AG20443 (cell line): Measurements from ENCODE around the gene FAM83G.
"Not testable (repeated sequence)": the region's sequence is repeated elsewhere in the genome, so short reads cannot be mapped to it uniquely, and the experiment has no call there.

Experiments
- DNase-seq: peaks from one replicate; pipeline ENCODE4 v3.0.0; 2012; ENCODE audit warnings: low spot score, mixed read lengths

The FAM83G gene

GRCh38 chr17:19022747-19023146 is 18.2 kb upstream of the FAM83G start:
- DNase-seq: no peak

GRCh38 chr17:19022128-19022527 is 17.6 kb upstream of the FAM83G start:
- no peak for DNase-seq

DNA sequence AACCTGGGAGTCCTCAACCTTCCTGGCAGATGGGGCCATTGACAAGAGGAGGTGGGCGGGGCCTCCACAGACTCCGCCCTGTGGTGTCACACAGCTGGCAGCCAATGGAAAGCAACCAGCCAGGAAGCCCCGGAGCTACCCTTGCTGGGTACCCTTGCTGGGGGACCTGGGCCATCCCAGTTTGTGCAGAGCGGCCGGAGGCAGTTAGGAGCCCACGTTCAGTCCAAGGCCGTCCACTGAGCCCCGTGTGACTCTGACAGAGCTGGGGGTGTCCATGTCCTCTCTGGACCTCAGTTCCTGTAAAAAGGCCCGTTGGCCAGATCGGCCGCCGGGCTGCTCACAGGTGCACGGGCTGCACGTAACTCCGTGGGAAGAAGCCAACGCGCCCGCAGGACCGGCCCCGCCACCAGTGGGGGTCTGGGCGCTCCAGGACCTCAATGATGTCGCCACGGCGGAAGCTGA is 17.1 kb upstream of the FAM83G start:
- no peak for DNase-seq

DNA sequence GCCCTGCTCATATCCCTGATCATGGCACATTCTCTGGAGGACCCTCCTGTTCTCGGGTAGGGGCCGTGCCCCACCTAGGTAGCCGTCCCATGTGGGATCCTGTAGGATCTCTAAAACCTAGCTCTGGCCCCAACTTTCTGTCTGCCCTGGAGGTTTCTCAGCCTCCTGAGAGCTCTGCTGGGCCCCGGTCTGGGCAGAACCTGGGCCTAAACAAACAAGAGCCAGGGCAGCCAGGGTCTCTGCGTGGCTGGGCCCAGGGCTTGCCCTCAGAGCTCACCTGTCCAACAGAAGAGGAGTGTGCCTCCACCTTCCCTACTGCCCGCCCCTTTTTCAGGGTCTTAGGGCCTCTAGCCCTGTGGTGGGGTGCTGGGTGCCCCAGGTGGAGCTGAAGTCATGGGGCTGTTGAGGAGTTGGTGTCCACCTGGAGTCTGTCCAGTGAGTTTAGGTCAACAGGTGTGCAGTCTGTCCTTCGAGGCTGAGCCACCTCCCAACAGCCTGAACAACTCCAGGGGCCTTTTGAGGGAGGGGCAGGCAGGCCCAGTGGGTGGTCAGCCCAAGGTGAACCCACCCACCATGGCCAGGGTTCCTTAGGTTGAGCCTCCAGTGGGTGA is 16.6 kb upstream of the FAM83G start:
- DNase-seq: not testable (repeated sequence)

DNA sequence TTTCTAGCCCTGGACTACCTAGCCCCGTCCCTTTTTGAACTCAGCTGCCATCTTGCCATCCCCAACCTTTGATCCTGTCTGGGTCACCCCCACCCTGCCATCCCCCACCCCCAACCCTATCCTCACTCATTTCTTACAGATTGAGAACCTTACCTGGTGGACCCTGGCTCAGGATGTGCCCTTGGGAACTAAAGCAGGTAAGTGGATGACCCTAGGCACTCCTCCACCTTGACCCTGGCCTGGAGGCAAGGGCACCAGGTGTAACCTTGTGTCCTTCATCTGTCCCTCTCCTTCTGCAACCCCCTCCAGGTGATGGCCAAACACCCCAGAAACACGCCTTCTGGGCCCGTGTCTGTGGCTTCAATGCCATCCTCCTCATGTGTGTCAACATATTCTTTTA is 15.5 kb upstream of the FAM83G start:
- DNase-seq: no peak

DNA sequence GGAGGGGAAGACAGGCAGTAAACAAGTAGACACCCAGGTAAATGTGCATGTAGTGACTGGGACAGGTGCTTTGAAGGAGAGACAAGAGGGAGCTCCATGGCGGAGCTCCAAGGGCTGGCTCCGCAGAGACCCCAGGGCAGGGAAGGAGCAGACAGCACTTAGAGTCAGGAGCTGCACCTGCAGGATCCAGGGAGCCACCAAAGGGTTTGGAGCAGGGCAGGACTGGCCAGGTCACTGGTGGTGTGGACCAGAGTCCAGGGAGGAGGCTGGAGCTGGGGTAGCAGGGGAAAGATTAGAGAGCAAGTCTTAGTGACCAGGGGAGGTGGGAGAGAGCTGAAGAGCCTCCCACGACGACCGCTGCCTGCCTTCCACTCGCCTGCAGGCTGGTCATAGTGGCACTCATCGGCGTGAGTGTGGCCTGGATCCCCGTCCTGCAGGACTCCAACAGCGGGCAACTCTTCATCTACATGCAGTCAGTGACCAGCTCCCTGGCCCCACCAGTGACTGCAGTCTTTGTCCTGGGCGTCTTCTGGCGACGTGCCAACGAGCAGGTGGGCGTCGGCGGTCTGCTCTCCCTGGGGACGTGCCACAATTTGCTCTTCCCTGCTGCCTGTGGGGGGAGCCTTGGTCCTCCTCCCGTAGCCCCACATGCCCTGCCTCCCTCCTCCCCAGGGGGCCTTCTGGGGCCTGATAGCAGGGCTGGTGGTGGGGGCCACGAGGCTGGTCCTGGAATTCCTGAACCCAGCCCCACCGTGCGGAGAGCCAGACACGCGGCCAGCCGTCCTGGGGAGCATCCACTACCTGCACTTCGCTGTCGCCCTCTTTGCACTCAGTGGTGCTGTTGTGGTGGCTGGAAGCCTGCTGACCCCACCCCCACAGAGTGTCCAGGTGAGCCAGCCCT is 14.7 kb upstream of the FAM83G start:
- DNase-seq: no peak

DNA sequence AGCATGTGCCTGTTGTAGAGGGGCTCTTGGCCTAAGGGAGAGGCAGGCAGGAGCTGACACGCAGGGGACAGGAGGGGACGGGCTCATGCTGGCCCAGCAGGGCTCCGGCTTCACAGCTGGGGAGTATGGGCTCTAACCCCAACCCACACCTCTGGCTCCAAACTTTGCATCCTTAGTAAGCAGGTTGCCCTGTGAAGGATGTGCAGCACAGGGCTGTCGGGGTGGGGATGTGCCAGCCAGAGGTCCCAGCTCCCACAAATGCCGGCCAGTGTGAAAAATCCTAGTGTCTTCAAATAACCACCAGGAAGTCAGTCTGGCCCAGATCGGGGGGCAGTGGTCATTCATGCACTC is 14.0 kb upstream of the FAM83G start:
- no peak for DNase-seq

DNA sequence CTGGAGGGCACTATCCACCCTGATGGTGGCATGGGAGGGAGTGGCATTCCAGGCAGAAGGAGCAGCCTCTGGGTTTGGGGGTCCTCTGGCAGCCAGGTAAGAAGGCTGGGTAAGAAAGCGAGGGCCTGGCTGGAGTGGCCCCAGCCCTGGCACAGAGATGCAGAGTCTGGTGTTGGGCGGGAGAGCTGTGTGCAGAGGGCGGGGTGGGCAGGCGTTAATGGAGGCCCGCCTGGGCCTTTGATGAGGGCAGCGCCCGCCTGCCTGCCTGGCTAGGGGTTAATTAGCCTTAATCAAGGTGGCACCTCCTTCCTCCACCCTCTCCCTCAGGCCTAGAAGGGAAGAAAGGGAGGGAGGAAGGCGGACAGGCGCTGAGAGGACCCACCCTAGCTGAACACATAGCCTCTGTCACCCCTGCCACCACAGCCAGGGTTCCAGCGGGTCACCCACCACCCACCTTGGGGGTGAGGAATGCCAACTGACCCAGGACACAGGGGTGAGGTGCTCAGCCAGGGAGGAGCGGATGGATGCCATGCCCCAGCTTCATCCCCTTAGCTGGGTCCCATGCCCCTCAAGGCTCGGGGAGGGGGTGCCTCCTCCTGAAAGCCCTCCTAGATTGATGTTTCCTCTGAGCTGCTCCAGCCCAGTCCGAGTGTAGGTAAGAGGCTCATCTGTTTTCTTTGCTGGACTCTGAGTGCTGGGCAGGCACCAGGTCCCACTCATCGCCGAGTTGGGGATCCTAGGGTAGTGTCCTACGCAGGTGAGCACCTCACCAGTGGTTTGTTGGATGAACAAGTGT is 13.4 kb upstream of the FAM83G start:
- no peak for DNase-seq

- DNase-seq: no peak
Observed at GRCh38 chr17:19017401-19017800, 12.8 kb upstream of the FAM83G start.

GRCh38 chr17:19016881-19017280 is 12.3 kb upstream of the FAM83G start:
- no peak for DNase-seq

- DNase-seq: no peak
Observed at GRCh38 chr17:19016297-19016696, 11.7 kb upstream of the FAM83G start.

DNA sequence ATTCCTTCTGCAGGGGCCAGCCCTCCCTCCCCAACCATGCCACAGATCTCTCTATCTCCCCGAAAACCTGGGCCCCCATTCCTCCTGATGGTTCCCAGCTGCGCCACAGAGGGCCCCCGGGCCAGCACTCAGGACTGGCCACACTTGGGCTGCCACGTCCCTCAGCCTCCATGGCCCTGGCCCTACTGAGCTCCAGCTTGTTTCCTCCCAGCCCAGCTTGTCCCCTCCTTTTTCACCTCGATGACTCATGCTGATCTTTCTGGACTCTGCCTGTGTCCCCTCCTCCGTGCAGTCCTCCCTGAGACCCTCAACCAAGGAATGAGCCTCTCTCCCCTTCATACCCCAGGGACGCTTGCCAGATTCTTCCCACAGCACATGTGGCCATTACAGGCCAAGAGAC is 10.9 kb upstream of the FAM83G start:
- no peak for DNase-seq

DNA sequence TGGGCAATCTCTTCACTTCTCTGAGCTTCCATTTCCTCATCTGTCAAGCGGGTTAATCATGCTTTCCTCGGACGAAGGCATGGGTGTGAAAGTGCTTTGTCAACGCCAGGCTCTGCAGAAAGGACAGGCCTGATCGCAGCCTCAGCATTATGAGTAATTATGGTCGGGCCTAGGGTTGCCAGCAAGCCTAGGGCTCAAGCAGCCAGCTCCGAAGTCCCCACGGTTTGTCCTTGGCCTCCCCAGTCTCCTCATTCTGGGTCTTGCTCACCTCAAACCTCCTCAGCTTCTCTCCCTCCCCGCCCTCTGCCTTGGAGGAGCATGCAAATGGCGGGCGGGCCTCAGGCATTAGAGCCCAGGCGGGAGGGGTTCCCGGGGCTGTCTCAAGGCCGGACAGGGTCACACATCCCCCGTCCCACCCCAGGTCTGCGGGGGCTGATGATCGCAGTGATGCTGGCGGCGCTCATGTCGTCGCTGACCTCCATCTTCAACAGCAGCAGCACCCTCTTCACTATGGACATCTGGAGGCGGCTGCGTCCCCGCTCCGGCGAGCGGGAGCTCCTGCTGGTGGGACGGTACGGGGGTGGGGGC is 10.2 kb upstream of the FAM83G start:
- no peak for DNase-seq

DNA sequence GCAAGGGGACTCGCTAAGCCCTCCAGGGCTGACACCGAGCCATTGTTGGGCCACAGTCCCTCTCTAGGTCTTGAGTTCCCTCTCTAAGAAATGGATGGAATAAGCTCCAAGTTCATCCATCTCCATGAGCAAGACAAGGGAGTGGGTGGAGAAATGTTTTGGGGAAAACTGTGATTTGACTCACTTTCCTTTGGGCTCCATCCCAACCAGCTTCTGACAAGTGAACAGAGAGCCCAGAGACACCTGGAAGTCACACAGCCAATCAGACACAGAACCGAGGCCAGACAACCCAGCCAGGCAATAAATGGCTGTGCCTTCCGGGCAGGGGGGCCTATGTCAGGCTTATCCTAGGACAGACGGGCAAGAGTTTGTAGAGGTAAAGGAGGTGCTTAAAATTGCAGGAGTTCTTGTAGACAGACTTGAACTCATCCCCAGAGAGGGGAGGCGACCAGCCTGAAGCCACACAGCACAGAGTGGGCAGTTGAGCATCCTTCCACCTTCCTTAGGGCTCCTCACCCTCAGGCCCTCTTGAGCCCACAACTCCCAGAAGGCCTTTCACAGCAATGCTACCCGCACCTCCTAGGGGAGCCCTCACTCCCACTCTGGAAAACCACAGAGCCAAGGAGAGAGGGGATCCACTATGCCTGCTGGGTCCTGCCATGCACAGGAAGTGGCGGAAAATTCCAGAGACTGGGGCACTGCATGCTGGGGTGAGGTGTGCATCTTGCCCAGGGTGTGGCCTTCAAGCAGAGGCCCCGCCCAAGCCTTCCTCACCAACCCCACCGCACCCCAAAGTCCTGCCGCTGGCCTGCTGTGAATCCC is 9.5 kb upstream of the FAM83G start:
- DNase-seq: no peak

DNA sequence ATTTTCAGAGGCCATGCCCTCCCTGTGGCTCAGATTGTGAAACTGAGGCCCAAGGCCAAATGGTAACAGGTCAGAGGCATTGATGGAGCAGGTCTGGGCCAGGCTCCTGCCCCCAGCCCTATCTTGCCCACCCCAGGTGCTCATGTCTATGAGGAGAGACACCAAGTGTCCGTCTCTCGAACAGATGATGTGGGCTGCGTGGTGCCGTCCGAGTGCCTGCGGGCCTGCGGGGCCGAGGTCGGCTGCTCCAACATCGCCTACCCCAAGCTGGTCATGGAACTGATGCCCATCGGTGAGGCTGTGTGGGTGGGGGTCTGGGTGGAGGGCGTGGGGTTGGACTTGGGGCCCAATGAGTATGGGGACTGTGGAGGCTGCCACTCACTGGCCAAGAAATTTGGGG is 8.7 kb upstream of the FAM83G start:
- no peak for DNase-seq

- no peak for DNase-seq
Observed at GRCh38 chr17:19012171-19013080, 7.9 kb upstream of the FAM83G start.

DNA sequence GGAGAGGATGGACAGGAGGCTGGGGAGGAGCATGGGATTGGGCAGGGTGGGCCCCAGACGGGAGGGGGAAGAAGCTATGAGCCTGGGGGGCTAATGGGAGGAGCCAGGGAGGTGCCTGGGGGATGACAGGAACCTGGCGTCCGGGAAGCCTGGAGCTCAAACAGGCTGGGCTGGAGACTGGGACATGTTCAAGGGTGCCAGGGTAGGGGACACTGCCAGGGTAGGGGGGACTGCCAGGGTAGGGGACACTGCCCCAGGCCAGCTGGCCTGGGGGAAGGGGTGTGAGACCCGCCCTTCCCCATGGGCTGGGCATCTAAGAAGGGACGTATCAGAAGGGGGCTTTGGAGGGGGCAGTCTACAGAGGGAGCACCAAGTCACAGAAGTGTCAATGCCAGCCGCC is 7.0 kb upstream of the FAM83G start:
- DNase-seq: no peak

GRCh38 chr17:19010729-19011505 is 6.4 kb upstream of the FAM83G start:
- no peak for DNase-seq

- DNase-seq: no peak
Observed at GRCh38 chr17:19009970-19010369, 5.4 kb upstream of the FAM83G start.

DNA sequence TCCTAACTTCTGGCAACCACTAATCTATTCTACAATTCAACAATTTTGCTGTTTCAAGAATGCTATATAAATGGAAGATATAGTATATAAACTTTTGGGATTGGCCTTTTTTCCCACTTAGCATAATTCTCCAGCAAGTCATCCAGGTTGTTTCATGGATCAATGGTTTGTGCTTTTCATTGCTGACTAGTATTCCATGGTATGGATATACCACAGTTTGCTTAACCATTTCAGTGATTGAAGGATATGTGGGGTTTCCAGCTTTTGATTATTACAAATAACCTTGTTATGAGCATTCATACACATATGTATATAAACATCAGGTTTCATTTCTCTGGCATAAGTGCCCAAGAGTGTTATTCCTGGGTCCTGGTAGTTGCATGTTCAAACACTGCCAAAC is 2.1 kb upstream of the FAM83G start:
- no peak for DNase-seq
